ENCODE results near the gene CENPP.

DNA sequence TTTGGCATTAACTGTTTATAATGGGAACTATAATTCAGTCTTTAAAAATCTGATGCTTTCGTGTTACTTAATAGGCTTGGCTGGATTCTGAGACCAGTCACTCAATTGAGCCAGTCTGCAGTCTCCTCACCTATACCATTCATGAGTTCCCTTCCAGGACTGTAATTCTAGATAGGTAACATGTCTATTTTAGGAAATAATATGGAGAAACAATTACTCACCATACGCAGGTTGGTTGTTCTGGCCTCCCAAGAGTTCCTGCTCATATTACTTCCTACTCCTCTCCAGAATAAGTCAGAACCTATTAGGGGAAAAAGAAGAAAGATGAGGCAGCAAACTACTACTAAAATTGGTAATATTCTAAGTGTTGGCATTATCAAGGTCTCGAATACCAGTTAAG lies 27.7 kb upstream of the CENPP start:
- TF ChIP-seq, protein P1, sequence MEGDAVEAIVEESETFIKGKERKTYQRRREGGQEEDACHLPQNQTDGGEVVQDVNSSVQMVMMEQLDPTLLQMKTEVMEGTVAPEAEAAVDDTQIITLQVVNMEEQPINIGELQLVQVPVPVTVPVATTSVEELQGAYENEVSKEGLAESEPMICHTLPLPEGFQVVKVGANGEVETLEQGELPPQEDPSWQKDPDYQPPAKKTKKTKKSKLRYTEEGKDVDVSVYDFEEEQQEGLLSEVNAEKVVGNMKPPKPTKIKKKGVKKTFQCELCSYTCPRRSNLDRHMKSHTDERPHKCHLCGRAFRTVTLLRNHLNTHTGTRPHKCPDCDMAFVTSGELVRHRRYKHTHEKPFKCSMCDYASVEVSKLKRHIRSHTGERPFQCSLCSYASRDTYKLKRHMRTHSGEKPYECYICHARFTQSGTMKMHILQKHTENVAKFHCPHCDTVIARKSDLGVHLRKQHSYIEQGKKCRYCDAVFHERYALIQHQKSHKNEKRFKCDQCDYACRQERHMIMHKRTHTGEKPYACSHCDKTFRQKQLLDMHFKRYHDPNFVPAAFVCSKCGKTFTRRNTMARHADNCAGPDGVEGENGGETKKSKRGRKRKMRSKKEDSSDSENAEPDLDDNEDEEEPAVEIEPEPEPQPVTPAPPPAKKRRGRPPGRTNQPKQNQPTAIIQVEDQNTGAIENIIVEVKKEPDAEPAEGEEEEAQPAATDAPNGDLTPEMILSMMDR (IDR thresholded peaks at IDR 0.05; ENCODE audit: insufficient read depth, low read length, poor library complexity, severe bottlenecking) = no peak
- no peak for TF ChIP-seq EZH2phosphoT487 (conservative IDR thresholded peaks at IDR 0.05; ENCODE audit: low read length)
